ENCODE data around the gene WDR82. TPM values are rescaled to one million over a fixed set of nuclear protein-coding genes. Genes with fewer than 3 reads are reported as not detected.

The WDR82 gene
- total RNA-seq: 81.3 and 111 TPM in 2 replicates

DNA sequence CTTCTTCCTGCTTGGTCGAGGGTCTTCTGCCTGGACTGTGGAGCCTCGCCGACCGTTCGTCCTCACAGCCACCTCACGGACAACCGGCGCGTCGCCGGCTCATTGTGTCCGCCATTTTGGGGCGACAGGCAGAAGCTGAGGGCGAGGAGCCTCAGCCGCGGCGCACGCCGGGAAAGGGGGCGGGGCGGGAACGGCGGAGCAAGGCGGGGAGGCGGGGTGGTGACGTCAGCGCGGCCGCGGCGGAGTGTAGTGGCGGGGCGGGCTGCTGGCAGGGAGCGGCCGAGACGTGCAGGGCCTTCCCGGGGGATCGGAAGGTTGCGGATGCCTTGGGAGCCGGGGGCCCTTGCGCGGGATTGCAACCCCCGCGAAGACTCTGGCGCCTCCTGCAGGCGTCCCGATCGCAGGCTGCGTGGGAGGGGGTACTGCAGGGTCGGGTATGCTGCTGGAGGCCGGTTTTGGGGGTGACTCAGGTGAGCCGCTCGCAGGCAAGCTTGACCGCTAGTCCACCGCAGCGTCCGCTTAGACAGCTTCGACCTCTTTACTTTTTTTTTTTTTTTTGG lies at the start of gene WDR82:
Gene WDR82, minus strand, starts transcription at position 140 of the 560 bp plus-strand sequence. CDS start 288 bp downstream, outside the sequence.
- DNase-seq: peak; percentile 97

GRCh38 chr3:52327486-52328290 lies 49.2 kb upstream of the WDR82 start:
- DNase-seq: no peak

DNA sequence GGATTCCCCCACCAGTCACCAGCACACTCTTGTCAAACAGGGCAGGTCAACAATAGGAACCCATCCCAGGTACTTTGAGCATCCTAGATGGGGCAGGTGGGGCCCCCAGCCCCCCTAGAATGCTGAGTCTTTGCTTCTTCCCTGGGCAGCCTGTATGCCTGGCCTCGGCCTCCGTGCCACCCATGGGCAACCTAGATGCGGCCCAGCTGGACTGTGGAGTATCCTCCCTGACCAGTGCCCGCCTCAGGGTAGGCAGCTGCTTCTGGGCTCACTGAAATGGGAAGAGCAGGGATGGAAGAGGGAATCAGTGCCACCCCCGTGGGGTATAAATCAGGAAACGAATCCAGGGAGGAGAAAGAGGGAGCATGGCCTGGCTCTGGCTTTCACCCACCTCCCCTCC lies 48.5 kb upstream of the WDR82 start:
- no peak for DNase-seq

DNA sequence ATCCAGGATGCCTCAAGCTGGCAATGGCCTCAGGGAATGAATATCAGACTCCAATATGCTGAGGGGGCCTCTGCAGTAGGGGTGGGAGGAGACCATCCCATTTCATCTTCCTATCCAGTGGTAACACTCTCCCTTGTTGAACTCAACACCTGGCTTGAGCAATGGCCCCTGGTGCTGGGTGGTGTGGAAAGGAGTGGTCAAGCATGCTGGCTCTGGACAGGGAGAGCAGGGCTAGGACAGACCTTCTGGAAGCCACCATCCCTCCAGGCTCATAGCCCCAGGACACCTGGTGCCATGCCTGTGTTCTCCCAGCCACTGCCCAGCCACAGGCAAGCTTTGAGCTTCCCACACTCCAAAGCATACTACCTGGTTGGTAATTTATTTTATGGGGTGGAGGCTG lies 47.2 kb upstream of the WDR82 start:
- DNase-seq: no peak

- no peak for DNase-seq
Observed at GRCh38 chr3:52324676-52325075, 46.2 kb upstream of the WDR82 start.

DNA sequence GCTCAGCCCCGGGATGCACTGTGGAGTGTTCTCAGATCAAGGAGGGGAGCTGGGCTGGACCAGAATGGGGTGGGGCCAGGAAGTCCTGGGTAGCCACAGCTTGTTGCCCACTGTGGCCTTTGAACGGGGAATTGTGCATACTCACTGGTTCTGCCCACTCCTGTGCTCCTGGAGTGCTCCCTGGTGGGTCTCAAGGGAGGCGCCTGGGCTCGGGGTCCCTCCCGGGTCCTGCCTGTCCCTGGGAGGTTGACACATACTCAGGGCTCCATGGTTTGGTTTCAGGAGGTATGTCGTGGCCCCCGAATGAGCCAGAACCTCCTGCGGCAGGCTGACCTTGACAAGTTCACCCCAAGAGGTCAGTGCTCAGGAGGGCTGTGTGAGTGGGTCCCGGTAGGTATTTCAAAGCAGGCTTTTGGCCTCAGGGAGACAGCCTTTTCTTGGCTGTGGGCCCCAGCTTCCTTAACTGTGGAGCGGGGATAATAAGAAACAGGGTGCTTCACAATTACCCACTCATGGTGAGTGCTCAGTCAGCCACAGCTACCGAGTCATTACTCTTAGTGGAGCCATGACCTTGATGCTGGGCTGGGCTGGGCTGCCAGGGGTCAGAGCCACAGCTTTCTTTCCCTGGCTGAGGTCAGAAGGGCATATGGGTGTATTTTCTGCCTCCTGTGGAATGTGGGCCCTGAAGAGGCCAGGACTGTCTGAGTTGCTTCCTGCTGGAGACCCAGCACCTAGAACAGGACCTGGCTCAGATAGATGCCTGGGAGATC lies 45.3 kb upstream of the WDR82 start:
- DNase-seq: no peak

DNA sequence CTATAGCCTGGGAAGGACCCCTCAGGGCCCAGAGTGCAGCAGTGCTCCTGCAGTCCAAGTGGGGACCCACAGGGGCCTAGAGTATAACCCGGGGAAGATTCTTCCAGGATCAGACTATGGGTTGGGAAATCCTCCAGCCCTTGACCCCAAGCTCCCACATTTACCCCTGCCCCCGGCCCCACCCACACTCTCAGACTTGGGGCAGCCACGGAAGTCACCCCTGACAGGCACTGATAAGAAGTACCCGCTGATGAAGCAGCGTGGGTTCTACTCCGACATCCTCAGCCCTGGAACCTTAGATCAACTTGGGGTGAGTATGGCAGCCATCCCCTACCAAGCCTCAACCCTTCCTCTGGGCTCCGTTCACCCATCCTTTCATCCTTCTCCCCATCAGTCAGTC lies 44.0 kb upstream of the WDR82 start:
- DNase-seq: no peak

- DNase-seq: no peak
Observed at GRCh38 chr3:52321481-52321880, 43.0 kb upstream of the WDR82 start.

DNA sequence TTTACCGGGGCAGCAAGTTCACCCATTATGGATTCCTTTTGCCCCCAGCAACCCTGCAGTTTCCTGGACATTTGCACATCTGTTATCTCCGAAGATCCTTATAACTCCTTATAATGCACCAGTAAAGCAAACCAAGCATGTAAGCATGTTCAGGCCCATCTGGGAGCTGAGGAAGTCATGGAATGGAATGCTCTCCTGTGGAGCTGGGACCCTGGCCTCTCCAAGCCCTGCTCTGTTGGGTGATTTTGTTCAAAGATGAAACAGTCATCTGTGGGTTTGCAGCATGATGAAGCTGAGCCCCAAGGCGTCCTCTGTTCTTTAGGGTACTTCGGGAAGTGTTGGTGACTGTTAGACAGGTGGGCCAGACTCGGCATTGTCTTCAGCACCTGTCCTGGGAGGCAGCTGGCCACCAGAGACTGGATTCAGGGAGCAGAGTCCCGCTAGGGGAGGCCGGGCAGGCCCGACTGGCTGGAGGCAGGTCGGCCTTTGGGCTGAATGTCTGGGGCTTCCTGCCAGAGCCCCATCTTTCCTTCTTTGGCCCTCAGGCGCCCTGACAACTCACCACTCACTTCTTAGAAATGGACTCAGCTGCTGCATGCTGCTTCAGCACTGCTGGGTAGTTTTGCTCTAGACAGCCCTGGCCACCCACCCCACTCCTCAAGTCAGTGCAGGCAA lies 41.6 kb upstream of the WDR82 start:
- DNase-seq: no peak

DNA sequence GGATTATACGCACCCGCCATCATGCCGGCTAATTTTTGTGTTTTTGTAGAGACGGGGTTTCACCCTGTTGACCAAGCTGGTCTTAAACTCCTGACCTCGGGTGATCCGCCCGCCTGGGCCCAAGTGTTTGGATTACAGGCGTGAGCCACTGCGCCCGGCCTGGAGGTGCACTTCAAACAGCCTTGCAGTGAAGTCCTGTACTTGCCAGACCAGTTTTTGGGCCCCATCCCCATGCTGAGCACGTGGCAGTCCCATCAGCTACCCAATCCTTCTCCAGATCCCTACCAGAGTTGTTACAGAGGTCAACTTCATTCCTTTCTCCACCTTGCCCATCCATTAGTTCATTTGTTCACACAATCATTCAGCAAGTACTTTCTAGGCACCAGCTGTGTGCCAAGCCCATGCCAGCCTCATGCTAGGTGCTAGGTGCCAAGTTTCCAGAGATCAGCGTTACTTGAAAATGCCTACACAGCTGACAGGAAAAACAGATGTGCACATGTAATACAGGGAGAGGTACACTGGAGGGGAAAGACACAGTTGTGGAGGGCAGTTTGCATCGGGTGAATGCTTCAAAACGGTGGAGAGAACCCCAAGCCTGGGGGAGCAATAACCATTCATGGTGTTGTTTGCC lies 39.9 kb upstream of the WDR82 start:
- no peak for DNase-seq

- DNase-seq: peak; percentile 54
Observed at GRCh38 chr3:52317208-52318000, 39.0 kb upstream of the WDR82 start.

- no peak for DNase-seq
Observed at GRCh38 chr3:52315977-52316764, 37.7 kb upstream of the WDR82 start, which contains the start of gene DNAH1. Gene DNAH1 (plus strand): TSS chr3:52316319. CDS start chr3:52322443, 6,124 bp downstream.

DNA sequence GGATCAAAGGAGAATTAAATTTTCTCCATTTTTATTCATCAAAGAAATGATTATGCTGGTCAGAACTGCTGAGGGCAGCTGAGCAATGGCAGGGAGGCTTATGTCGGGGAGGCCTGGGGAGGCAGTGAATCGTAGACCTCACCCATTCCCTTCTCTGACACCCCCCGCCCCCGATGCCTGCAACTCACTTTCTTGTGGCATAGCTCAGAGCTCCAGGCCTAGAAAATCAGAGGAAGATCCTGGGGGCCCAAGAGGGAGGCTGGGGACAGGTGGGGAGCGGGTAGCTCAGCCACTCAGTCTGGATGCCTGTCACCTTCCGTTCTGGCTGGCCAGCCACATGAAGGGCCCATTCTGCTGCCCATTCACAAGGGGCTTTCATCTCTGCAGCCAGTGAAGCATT lies 36.6 kb upstream of the WDR82 start:
- DNase-seq: no peak

DNA sequence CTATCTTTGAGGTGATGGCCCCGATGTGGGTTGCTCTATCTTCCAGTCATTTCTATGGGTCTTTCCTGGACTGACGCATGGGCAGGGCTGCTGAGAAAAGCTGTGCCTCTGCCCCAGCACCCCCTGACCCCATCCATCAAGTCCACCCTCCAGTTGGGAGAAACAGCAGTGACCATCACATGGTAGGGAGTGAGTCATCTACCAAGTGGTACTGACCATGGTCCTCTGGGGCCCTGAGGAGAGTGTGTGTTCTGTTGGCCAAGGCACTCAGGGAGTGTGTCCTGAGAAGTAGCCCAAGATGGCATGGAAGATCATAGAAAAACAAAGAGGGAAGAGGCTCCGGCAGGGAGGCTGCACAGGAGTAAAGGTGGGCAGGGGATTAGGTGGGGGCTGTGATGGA lies 36.0 kb upstream of the WDR82 start:
- no peak for DNase-seq

GRCh38 chr3:52313774-52314188 lies 35.3 kb upstream of the WDR82 start:
- DNase-seq: peak; percentile 72

GRCh38 chr3:52313188-52313773 lies 34.8 kb upstream of the WDR82 start:
- DNase-seq: no peak

DNA sequence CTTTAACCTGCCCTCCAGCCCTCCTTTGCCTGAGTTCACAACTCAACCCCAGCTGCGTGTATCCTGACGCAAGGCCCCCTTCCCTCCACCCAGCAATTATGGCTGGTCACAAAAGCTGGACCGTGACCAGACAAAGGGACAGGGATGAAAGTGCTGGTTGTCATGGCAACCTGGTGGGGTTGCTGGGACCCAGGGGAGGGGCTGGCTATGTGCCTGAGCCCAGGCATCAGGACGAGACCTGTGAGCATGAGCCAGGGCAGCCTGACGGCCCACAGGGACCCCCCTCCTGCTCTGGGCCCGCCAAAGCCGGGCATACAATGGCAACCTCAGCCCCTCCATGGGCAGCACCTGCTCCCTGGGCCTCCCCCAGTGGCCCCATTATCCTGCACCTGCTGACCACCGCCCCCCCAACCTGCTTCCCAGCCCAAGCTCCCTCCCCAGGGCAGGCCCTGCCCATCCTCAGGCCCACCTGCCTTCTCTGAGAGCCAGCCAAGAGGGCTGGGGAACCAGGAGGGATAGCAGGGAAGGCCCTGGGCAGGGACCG lies 33.2 kb upstream of the WDR82 start:
- DNase-seq: no peak

DNA sequence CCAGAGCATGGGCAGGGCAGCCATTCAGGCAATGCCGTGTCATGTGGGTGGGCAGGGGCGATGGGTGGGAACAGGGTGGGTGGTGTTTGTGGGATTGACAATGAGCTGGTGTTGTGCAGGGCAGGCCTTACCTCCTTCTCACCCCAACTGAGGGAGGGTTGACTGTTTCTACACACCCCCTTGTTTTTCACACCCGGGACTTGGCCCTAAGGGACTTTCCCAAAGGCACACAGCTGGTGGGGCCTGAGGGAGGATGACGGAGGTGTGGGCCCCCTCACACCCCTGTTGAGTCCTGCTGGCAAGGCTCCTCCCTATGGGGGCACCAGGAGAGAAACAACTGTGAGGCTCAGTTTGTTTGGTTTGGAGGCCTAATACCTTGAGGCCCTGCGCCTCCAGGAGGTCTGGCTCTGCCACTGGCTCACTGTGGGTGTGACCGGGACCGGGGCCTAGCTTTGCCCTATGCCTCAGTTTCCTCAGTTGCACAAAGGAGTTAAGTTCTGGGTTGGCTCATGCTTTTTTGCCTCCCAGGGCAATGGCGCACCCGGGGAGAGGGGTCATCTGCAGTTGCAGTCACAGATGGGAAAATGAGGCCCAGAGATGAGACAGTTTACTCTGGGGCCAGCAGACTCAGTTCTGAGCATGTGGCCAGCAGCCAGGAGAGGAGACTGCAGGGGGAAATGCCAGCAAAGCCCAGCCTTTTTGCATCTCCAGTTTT lies 32.6 kb upstream of the WDR82 start:
- DNase-seq: no peak

DNA sequence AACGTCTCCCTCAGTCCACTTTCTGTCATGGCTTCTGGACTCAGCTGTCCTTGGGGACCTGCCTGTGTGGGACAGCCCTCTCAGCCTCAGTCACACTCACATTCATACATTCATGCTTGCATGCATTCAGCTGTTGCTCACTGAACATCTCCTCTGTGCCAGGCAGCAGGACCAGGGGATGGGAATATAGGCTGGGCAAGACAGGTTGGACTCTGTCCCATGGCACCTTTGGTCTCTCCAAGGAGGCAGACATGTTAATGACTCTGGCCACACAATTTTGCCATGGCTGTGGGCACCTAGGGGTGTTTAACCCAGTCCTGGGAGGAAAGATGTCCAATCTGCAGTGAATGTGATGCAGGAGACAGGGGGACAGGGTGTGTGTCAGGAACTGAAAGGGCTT lies 29.9 kb upstream of the WDR82 start:
- no peak for DNase-seq
